Measurements from ENCODE around the gene TTI1. TPM values are rescaled to one million over a fixed set of nuclear protein-coding genes. Genes with fewer than 3 reads are reported as not detected.

Gene TTI1
- total and polyA plus RNA-seq, 9 donors = 9.3 to 19.7 (median 16.3) TPM

GRCh38 chr20:37954626-37955025 is 78.6 kb downstream of the TTI1 start:
- TF ChIP-seq CTCF (IDR thresholded peaks at IDR 0.05) (no peak), POLR2A (IDR thresholded peaks at IDR 0.05) (no peak), EP300 (IDR thresholded peaks at IDR 0.05) (no peak)
- no peaks in the 10 kb centered on the region for H3K27me3 ChIP-seq
- H3K27ac ChIP-seq = no peak overlapping the region
- H3K4me3 ChIP-seq = no peak overlapping the region
- no peak for DNase-seq
- no peaks in the 10 kb centered on the region for H3K36me3 ChIP-seq
- 77 to 80% (median 79%) methylated on average over 14 of the region's 14 CpGs for WGBS, 3 donors
- no peaks in the 10 kb centered on the region for H3K4me1 ChIP-seq (ENCODE audit: insufficient read depth)
- intact Hi-C loops (cut with DNase I) = no loop called here
- no peaks in the 10 kb centered on the region for H3K9me3 ChIP-seq

GRCh38 chr20:37954190-37954589 is 79.1 kb downstream of the TTI1 start:
- no peaks in the 10 kb centered on the region for H3K27me3 ChIP-seq
- WGBS, 3 donors = 81 to 86% (median 85%) methylated on average over 5 of the region's 5 CpGs
- DNase-seq = no peak
- intact Hi-C loops (cut with DNase I) = no loop called here
- TF ChIP-seq CTCF (IDR thresholded peaks at IDR 0.05) (no peak), EP300 (IDR thresholded peaks at IDR 0.05) (no peak), POLR2A (IDR thresholded peaks at IDR 0.05) (no peak)
- no peaks in the 10 kb centered on the region for H3K9me3 ChIP-seq
- no peak overlapping the region for H3K27ac ChIP-seq
- no peak overlapping the region for H3K4me3 ChIP-seq
- H3K4me1 ChIP-seq (ENCODE audit: insufficient read depth) = no peaks in the 10 kb centered on the region
- H3K36me3 ChIP-seq = no peaks in the 10 kb centered on the region

- Histone ChIP-seq H3K4me1 (ENCODE audit: insufficient read depth) (no peaks in the 10 kb centered on the region), H3K27me3 (no peaks in the 10 kb centered on the region), H3K27ac (no peak overlapping the region), H3K4me3 (no peak overlapping the region), H3K9me3 (no peaks in the 10 kb centered on the region), H3K36me3 (no peaks in the 10 kb centered on the region)
- DNase-seq = no peak
- TF ChIP-seq POLR2A (IDR thresholded peaks at IDR 0.05) (no peak), EP300 (IDR thresholded peaks at IDR 0.05) (no peak), CTCF (IDR thresholded peaks at IDR 0.05) (no peak)
- intact Hi-C loops (cut with DNase I) = no loop called here
- WGBS, 3 donors = 85 to 87% (median 85%) methylated on average over 11 of the region's 11 CpGs
These were observed 84.3 kb downstream of the TTI1 start for GRCh38 chr20:37948956-37949355.

GRCh38 chr20:37947943-37948342 is 85.3 kb downstream of the TTI1 start:
- H3K9me3 ChIP-seq = no peaks in the 10 kb centered on the region
- DNase-seq = no peak
- no peak overlapping the region for H3K4me3 ChIP-seq
- H3K36me3 ChIP-seq = no peaks in the 10 kb centered on the region
- no peaks in the 10 kb centered on the region for H3K27me3 ChIP-seq
- intact Hi-C loops (cut with DNase I) = no loop called here
- H3K27ac ChIP-seq = no peak overlapping the region
- 89 to 91% (median 89%) methylated on average over 6 of the region's 6 CpGs for WGBS, 3 donors
- TF ChIP-seq POLR2A (IDR thresholded peaks at IDR 0.05) (no peak), CTCF (IDR thresholded peaks at IDR 0.05) (no peak), EP300 (IDR thresholded peaks at IDR 0.05) (no peak)
- no peaks in the 10 kb centered on the region for H3K4me1 ChIP-seq (ENCODE audit: insufficient read depth)

- Histone ChIP-seq H3K36me3 (no peaks in the 10 kb centered on the region), H3K9me3 (no peaks in the 10 kb centered on the region), H3K4me3 (no peak overlapping the region), H3K27ac (no peak overlapping the region), H3K4me1 (ENCODE audit: insufficient read depth) (no peaks in the 10 kb centered on the region), H3K27me3 (no peaks in the 10 kb centered on the region)
- TF ChIP-seq POLR2A (IDR thresholded peaks at IDR 0.05) = no peak
- TF ChIP-seq EP300 (IDR thresholded peaks at IDR 0.05) = no peak
- no peak for TF ChIP-seq CTCF (IDR thresholded peaks at IDR 0.05)
- WGBS, 3 donors = 83 to 87% (median 84%) methylated on average over 5 of the region's 5 CpGs
- DNase-seq = no peak
- intact Hi-C loops (cut with DNase I) = no loop called here
These were observed 86.3 kb downstream of the TTI1 start for GRCh38 chr20:37946946-37947345.

All from ovary (tissue), 9 donors.